Measurements from ENCODE around the gene RGMB.

GRCh38 chr5:98785244-98785643 lies 11.8 kb downstream of the RGMB start:
- TF ChIP-seq POLR2A (IDR thresholded peaks at IDR 0.05), result no peak
- TF ChIP-seq CTCF (IDR thresholded peaks at IDR 0.05), result no peak
